Upper lobe of right lung (tissue), 1 donor: ENCODE results near the gene GBP7. TPM values are rescaled to one million over a fixed set of nuclear protein-coding genes. Genes with fewer than 3 reads are reported as not detected.

Source experiments
- ATAC-seq: fragments of 200-7000 bp; cut with Tn5 transposase; one replicate; pipeline ENCODE4 v1.9.1; 2020; ENCODE audit warnings: mild to moderate bottlenecking, moderate library complexity
- DNase-seq: peaks from one replicate; pipeline ENCODE4 v3.0.0-alpha.2; 2020
- H3K27ac ChIP-seq: fragments of 200-600 bp; one replicate; pipeline ENCODE4 v1.8.0; 2022
- H3K27me3 ChIP-seq: fragments of 200-600 bp; one replicate; pipeline ENCODE4 v1.8.0; 2022; ENCODE audit warnings: mild to moderate bottlenecking
- H3K36me3 ChIP-seq: fragments of 200-600 bp; one replicate; pipeline ENCODE4 v1.8.0; 2022
- H3K4me1 ChIP-seq: fragments of 200-600 bp; one replicate; pipeline ENCODE4 v1.8.0; 2022
- H3K4me3 ChIP-seq: fragments of 200-600 bp; one replicate; pipeline ENCODE4 v1.8.0; 2022; ENCODE audit warnings: mild to moderate bottlenecking
- H3K9me3 ChIP-seq: fragments of 200-600 bp; one replicate; pipeline ENCODE4 v1.8.0; 2022
- intact Hi-C: fragments of 100-400 bp; cut with DNase I; formaldehyde crosslinking; loops from one replicate; pipeline ENCODE4 v1.11.0; 2022
- total RNA-seq: library from RNA; stranded (reverse); fragmentation: NEBNext Ultra II Directional; extraction: Animal tissue kit (Norgen Biotek cat#: 25700); gene quantifications from one replicate; pipeline ENCODE4 v1.2.1, GENCODE V29; 2021
- TF ChIP-seq, protein P1 (sequence below): fragments of 200-600 bp; IDR thresholded peaks from one replicate; pipeline ENCODE4 v1.8.0; 2022; ENCODE audit warnings: antibody characterized with exemption
- donor health status: DM: no; HTN: yes; CAD: no; lungs with severe emphysema.

The GBP7 gene
- total RNA-seq, 1 donor from 2014 or later = 0.32 TPM

DNA sequence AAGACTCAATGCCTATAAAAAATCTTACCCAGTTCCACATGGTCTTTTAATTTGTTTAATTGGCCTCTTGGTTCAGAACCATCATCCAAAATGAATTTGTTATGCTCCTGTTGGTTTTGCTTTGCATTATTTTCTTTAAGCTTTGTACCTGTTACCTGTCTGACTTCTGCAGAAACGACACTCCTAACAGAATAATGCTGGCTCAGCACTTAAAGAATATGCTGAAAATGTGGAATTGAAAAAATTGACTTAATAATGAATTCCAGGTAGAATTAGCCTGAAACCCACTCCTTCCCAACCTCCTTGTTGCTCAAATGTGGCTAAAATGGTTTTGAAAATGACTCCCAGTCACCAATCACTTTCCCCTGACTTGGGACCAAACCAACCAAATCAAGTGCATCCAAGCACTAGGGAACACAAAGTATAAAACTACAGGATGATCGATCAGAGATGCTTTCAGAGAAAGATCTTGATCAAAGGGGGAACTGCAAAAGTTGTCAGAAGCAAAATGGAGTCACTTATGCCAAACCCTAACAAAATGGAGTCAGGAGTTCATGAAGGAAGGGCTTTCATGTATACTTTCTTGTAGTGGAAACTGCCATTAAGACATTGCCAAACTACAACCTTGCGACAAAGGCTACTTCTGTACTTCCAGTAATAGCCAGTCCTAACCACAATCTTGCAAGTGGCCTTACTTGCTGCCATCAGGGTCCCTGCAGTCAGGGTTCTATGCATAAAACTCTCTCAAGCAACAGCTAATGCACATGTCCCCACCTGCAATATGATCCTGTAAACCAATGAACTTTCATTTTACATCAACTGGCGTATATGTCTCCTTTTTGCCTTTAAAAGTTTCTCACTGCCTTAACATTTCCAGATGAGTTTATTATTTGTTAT lies 5.4 kb downstream of the GBP7 start:
- no peaks in the 10 kb centered on the region for H3K27me3 ChIP-seq
- TF ChIP-seq, protein P1, sequence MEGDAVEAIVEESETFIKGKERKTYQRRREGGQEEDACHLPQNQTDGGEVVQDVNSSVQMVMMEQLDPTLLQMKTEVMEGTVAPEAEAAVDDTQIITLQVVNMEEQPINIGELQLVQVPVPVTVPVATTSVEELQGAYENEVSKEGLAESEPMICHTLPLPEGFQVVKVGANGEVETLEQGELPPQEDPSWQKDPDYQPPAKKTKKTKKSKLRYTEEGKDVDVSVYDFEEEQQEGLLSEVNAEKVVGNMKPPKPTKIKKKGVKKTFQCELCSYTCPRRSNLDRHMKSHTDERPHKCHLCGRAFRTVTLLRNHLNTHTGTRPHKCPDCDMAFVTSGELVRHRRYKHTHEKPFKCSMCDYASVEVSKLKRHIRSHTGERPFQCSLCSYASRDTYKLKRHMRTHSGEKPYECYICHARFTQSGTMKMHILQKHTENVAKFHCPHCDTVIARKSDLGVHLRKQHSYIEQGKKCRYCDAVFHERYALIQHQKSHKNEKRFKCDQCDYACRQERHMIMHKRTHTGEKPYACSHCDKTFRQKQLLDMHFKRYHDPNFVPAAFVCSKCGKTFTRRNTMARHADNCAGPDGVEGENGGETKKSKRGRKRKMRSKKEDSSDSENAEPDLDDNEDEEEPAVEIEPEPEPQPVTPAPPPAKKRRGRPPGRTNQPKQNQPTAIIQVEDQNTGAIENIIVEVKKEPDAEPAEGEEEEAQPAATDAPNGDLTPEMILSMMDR = no peak
- intact Hi-C loops = no loop called here
- no peak overlapping the region for H3K4me3 ChIP-seq
- no peaks in the 10 kb centered on the region for H3K9me3 ChIP-seq
- H3K27ac ChIP-seq = no peak overlapping the region
- ATAC-seq = no peak
- H3K36me3 ChIP-seq = no peaks in the 10 kb centered on the region
- no peaks in the 10 kb centered on the region for H3K4me1 ChIP-seq
- no peak for DNase-seq

DNA sequence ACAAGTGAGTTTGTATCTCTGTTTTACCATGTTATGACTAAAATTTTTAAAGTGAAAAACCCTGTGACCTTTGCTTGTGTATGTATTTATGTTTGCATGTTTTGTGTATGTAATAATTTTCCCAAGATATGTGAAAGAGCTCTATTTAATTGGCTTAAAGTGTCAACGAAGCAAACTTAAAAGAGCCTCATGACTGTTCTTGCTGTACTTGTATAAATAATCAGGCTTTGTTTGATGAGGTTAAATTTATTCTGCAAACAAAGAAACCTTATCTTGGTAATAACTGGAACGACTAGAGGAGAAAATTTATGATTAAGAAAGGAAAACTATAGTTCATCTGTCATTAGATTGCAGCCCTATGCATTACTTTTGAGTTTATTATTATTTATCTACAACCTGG lies 6.6 kb downstream of the GBP7 start:
- intact Hi-C loops = no loop called here

DNA sequence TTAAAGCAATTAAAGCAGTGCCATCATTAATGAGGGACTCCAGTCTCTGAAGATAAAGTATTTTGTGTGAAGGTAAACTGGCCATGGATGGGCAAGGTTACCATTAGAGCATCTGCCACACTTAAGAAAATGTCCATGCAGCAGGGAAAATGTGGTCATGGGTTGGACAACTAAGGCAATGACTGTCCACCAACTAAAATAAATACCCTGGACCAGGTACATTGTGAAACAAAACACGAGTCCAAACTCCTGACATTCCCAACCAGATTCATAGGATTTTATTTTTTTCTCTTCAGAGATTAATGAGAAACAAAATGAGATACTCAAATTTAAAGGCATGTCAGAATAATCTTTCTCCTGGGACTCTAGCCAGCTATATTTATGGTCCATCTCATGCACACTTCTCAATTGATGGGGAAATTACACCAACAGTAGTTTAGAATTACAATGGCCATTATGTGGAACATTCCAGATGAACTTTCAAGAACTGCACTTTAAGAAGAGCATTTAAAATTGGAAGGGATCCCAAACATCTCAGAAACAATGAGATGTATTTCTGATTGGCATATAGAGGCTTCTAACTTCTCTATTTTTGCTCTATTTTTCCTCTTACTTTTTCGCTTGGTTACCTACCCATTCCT lies 8.1 kb downstream of the GBP7 start:
- Histone ChIP-seq H3K4me3 (no peak overlapping the region), H3K36me3 (no peaks in the 10 kb centered on the region), H3K27ac (no peak overlapping the region), H3K9me3 (no peaks in the 10 kb centered on the region), H3K27me3 (no peaks in the 10 kb centered on the region), H3K4me1 (no peaks in the 10 kb centered on the region)
- intact Hi-C loops = no loop called here
- DNase-seq = no peak
- ATAC-seq = no peak
- TF ChIP-seq, protein P1 = no peak

More for the DNA sequence above, 6.6 kb downstream of the GBP7 start:
- H3K4me1 ChIP-seq = no peaks in the 10 kb centered on the region
- H3K27ac ChIP-seq = no peak overlapping the region
- no peaks in the 10 kb centered on the region for H3K36me3 ChIP-seq
- H3K9me3 ChIP-seq = no peaks in the 10 kb centered on the region
- DNase-seq (no peak), ATAC-seq (no peak)
- TF ChIP-seq, protein P1 = no peak
- no peaks in the 10 kb centered on the region for H3K27me3 ChIP-seq
- H3K4me3 ChIP-seq = no peak overlapping the region

DNA sequence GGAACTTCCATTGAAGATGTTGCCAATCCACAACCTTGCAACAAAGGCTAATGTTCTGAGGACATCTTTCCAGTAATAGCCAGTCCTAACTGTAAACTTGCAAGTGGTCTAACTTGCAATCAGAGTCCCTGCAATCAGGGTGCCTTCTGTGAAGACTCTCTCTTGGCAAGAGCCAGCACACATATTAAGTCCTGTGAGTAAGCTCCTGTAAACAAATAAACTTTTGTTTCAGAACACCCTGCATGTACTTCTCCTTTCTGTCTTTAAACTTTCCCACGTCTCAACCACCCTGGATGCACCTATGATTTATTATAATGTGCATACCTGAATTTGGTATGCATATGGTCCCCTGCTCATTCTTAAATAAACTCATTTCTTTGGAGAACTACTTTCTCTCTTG lies 9.1 kb downstream of the GBP7 start:
- no peak for DNase-seq
- TF ChIP-seq, protein P1 = no peak
- H3K4me1 ChIP-seq = no peaks in the 10 kb centered on the region
- H3K9me3 ChIP-seq = no peaks in the 10 kb centered on the region
- no peak for ATAC-seq
- H3K27ac ChIP-seq = no peak overlapping the region
- no peaks in the 10 kb centered on the region for H3K27me3 ChIP-seq
- no peaks in the 10 kb centered on the region for H3K36me3 ChIP-seq
- intact Hi-C loops = no loop called here
- no peak overlapping the region for H3K4me3 ChIP-seq

DNA sequence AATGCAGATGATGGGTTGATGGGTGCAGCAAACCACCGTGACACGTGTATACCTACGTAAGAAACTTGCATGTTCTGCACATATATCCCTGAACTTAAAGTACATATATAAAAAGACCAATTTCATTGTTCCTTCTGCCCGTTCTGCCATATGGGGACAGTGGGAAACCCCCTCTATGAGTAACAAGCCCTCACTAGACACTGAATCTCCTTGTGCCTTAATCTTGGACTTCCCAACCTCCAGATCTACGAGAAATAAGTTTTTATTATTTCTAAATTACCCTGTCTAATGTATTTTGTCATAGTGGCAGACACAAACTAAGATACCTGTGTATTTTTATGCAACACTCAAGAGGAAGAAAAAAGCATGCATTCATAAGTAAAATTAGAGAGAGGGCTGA lies 10.0 kb downstream of the GBP7 start:
- H3K4me1 ChIP-seq = no peaks in the 10 kb centered on the region
- H3K4me3 ChIP-seq = no peak overlapping the region
- H3K27me3 ChIP-seq = no peaks in the 10 kb centered on the region
- TF ChIP-seq, protein P1 = no peak
- no peak for DNase-seq
- H3K36me3 ChIP-seq = no peaks in the 10 kb centered on the region
- no peaks in the 10 kb centered on the region for H3K9me3 ChIP-seq
- ATAC-seq = no peak
- H3K27ac ChIP-seq = no peak overlapping the region
- intact Hi-C loops = no loop called here
